ENCODE results near the gene INTS11.
"Not testable (repeated sequence)": the region's sequence is repeated elsewhere in the genome, so short reads cannot be mapped to it uniquely, and the experiment has no call there.

The INTS11 gene

DNA sequence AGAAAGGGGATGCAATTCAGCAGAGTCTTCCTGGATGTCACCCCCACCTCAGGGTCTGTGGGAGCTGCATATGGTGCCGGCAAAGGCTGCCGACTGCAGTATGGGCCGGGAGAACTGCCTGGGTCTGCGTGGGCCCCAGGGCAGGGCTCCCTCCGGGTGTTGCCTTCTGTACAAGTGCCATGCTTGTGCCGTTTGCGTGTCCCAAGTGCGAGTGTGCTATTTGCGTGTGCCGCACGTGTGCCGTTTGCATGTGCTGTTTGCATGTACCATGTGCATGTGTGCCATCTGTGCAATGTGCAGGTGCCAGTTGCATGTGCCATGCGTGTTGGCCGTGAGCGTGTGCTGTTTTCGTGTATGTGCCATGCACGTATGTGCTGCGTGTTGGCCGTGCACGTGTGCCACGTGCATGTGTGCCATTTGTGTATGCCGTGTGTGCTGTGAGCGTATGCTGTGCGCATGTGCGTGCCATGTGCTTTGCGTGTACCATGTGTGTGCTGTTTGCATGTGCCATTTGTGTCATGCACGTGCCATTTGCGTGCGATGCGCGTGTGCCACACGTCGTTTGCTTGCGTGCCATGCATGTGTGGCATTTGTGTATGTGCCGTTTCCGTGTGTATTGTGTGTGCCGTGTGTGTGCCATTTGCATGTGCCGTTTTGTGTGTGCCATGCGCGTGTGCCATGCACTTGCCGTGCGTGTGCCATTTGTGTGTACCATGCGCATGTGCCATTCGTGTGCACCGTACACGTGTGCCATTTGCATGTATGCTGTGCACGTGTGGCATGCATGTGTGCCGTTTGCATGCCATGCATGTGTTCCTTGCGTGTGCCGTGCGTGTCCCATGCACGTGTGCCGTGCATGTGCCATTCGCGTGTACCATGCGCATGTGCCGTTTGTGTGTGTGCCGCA is 5.1 kb upstream of the INTS11 start:
- DNase-seq, result no peak

DNA sequence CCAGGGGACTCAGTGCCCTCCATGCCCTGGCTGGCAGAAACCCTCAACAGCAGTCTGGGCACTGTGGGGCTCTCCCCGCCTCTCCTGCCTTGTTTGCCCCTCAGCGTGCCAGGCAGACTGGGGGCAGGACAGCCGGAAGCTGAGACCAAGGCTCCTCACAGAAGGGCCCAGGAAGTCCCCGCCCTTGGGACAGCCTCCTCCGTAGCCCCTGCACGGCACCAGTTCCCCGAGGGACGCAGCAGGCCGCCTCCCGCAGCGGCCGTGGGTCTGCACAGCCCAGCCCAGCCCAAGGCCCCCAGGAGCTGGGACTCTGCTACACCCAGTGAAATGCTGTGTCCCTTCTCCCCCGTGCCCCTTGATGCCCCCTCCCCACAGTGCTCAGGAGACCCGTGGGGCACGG is 3.8 kb upstream of the INTS11 start:
- DNase-seq, result no peak

DNA sequence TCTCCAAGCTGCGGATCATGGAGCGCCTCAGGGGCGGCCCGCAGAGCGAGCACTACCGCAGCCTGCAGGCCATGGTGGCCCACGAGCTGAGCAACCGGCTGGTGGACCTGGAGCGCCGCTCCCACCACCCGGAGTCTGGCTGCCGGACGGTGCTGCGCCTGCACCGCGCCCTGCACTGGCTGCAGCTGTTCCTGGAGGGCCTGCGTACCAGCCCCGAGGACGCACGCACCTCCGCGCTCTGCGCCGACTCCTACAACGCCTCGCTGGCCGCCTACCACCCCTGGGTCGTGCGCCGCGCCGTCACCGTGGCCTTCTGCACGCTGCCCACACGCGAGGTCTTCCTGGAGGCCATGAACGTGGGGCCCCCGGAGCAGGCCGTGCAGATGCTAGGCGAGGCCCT is 2.8 kb upstream of the INTS11 start:
- DNase-seq, result no peak

DNA sequence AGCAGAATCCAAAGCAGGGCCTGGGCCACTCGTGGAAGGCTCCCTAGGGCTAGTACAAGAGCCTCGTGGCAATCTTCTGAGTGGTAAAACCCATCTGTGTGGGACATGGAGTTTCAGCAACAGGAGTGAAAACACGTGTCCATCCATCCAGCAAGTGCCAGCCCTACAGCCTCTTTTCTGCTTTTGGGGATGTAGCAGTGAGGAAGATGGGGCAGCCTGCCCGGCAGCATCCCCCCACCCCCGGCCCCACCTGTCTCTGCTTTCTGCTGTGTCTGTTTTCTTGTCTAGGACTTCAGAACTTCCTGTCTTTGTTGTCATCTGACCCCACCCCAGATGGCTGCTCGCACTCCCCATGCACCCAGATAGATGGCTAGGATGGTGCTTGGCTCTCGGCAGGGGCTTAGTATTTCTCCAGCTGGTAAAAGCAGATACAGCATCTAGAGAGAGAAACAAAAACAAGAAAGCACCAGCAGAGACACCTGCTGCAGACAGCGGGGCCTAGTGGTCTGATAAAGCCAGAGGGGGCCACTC is 1.7 kb upstream of the INTS11 start:
- DNase-seq, result no peak

DNA sequence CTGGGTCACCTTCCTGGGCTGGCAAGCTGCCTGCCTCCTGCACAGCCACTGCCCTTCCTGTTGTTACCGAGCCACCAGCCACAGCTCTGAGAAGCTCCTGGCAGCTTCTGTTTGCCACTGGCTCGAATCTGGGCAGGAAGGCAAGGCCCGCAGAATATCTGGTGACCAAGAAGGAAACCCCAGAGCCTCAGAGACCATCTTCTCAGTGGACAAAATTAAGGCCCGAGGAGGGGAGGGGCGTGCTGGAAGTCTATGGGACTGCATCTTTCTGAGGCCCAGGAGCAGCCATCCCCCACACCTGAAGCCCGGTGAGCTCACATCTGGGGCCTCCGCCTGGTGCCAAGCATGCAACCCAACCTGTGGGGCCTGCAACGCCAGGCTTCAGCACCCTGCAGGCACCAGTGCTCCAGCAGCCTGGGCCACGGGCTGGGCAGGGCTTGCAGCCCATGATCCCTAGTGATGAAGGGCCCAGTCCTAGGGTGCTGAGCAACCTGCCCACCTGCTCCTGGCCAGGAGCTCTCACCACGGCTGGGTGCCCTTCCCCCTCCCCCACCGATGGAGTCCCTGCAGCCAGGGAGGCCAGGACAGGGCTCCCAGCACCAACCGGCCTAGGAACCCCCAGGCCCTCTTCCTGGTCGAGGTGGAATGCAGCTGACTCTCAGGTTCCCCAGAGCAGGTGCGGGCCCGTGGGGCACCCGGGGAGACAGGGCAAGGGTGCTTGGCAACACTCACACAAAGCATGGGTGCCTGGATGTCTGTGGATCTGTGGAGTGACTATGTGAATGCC is 1.0 kb upstream of the INTS11 start:
- DNase-seq, result no peak

DNA sequence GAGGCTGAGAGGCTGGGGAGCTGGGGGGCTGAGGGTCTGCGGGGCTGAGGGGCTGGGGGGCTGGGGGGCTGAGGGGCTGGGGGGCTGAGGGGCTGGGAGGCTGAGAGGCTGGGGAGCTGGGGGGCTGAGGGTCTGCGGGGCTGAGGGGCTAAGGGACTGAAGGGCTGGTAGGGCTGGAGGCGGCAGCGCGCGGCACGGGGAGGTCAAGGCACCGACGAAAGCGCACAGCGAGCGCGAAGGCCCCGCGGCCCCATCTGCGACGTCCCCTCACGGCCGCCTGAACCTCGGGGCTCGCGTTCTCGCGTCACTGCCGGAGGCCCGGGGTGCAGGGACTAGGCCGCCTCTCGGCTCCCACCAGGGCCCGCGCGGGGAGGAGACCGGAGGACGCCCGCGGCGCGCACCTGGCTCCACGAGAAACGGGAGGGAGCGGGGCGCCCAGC is 356 bp downstream of the INTS11 start:
- DNase-seq, result no peak

DNA sequence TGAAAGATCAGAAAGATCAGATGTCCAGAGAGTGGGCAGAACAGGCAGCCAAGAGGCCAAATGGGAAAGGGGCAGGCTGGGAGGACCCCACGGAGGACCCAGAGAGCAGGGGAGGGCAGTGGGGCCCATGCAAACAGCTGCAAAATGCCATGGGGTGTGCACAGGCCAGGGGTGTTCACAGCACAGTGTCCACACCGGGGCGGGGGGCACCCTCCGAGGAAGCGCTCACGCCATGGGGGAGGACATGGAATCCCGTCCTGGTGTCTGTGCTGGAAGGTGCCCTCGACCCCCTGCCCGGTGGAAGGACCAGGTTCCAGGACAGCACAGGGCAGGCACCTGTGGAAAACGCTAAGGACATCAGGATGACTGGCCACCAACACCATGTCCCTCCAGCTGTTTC is 1.5 kb downstream of the INTS11 start:
- DNase-seq, result no peak

DNA sequence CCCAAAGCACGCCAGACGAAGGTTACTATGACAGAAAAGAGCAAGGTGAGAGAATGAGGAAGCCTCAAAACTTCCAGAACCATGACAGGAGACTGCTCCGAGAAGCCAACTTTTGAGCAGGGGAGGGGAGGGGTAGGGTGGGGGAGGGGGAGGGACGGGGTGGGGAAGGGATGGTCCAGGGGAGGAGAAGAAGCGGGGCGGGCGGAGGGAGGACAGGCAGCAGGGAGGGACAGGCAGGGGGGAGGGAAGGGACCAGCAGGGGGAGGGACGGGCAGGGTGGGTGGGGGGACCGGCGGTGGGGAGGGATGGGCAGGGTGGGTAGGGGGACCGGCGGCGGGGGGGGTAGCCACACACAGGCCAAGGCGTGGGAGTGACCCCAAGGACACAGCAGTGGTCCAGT is 2.0 kb downstream of the INTS11 start:
- DNase-seq, result no peak

DNA sequence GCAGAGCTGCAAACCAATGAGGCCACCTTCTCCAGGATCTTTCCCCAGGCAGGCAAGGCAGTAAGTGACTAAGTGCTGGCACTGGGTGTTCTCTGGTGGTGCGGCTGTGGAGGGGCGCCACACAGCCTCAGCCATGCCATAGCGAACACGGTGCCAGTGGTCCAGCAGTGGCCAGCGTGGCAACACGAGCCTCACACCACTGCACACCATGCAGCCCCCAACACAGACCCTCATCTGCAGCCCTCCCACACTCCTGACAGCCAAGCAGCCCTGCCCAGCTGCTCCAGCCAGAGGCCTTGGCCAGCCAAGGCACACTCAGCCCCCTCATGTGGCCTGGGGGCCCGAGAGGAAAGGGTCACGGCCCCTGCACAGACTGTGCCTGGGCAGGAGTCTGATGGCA is 3.0 kb downstream of the INTS11 start:
- no peak for DNase-seq

DNA sequence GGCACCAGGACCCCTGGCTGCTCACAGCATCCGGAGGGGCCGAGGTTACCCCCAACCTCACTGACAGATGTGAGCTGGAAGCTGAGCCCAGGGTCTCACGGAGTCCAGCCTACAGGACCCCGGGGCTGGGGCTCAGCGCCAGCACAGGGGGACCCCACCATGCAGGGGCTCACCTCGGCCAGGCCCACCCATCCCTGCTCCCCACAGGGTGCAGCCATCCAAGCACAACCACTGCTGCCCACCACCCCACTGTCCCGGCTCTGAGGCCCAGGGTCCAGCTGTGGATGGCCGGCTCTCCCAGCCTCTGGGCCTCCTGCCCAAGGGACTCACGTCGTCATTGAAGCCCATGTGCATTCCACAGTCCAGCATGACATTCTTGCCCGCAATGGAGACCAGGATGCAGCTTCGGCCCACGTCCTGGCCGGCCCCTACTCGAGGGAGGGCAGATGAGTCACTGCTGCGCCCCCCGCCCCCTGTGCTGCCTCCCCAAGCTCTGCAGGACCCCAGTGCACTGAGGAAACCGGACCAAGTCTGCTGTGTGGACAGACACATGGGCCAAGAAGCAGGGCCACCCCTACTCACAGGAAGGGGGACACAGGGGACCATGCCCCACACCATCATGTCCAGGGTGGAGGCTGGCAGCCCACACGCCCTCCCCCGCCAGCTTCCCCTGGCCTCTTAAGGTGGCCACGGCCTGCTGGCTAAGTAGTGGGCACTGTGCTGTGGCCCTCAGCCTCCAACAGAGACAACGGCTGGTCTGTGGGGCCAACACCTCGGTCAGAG is 3.6 kb downstream of the INTS11 start:
- DNase-seq, result no peak

DNA sequence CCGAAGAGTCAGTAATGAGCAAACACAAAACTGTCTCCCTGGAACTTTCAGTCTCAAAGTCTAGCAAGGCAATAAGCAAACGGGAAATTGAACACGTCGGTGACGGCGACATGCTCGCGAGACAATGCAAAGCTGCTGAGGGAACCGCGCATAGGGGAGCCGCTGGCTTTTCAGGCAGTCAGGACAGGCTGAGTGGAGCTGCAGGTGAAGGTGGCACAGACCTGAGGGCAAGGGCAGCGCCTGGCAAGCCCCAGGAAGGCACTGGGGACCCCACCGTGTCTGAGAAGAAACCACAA is 4.9 kb downstream of the INTS11 start:
- no peak for DNase-seq

DNA sequence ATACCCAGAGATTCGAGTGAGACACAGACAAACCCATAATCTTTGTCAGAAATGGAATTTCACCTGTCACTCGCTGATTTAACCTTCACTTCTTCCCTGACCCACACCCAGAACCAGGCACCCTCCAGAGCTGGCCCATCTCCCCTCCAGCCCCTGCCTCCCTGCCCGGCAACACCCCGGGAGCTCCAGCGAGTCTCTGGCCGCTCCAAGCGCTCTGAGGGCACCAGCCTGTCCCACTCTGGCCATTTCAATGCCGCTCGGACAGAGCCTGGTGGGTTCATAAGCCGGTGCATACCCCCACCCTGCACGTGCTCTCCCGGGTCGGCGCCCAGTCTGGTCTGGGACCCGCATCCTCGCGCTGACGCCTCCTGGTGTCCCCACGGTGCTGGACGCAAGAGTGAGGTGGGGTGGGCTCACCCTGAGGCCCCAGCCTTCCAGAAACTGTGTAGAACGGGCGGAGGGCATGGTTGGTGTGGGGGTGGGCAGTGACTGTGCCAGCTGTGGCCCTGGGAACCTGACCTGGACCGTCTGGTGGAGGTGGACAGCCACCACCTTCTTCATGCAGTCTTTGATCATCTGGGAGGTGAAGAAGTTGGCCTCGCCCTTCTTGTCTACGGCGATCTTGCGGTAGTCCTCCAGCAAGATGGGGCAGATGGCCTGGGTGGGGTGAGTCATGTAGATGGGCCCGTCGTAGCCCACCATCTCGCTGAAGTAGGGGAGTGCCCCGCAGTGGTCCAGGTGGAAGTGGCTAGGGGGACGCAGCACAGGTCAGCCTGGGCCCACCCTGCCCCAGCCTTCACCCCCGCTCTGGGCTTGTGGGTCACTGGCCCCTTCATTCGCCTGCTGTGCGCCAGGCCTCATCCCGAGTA is 5.4 kb downstream of the INTS11 start:
- DNase-seq, result no peak

DNA sequence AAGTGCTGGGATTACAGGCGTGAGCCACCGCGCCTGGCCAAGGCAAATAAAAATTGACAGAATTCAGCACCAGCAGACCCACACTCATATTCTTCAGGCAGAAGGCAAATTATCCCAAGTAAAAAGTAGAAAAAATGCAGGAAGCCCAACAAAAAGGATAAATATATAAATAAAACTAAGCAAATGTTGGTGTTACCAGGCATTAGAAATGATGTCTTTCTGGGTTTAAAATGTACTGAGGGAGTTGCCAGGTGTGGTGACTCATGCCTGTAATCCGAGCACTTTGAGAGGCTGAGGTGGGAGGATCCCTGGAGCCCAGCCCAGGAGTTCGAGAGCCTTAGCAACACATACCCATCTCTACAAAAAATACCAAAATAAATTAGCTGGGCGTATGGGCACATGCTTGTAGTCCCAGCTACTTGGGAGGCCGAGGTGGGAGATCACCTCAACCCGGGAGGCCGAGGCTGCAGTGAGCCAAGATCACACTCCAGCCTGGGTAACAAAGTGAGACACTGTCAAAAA is 6.3 kb downstream of the INTS11 start:
- DNase-seq, result peak; percentile 82

DNA sequence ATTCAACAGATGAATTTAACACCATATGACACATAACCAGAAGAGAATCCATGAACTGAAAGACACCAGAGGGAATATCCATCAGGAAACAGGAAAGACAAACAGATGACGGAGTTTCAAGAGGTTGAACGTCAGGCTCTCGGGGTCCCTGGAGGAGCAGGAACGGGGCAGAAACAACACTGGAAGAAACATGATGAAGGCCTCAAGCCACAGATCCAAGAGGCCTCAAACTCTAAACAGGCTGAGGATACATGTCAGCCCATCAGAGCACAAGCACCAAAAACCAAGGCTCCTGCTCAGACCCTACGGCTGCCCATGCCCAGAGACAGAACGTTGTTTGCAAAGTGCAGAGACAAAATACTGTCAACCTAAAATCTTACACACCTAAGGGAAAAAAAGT is 7.0 kb downstream of the INTS11 start:
- DNase-seq, result no peak

DNA sequence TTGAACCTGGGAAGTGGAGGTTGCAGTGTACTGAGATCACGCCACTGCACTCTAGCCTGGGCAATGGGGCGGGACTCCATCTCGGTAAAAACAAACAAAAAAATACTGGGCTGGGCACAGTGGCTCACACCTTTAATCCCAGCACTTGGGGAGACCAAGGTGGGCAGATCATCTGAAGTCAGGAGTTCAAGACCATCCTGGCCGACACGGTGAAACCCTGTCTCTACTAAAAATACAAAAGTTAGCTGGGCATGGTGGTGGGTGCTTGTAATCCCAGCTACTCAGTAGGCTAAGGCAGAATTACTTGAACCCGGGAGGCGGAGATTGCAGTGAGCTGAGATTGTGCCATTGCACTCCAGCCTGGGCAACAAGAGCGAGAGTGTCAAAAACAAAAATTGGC is 8.3 kb downstream of the INTS11 start:
- not testable (repeated sequence) for DNase-seq

DNA sequence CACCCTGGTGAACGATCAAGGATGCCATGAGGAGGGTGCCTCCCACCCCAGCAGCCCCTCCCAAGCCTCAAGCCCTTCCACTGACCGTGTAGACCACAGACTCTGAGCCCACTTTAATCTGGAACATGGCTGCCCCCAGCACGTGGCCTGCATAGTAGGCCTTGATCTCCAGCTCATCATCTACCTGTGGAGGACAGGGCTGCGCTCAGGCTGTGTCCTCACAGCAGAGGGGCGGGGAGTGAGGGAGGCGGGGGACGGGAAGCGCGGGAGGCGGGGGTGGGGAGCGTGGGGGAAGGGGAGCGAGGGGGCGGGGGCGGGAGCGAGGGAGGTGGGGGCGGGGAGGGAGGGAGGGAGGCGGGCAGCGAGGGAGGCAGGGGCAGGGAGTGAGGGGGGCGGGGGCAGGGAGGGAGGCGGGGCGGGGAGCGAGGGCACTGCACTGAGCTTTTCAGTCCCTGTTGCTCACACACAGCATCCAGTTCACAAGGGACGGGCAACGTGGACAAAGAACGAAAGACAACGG is 9.0 kb downstream of the INTS11 start:
- no peak for DNase-seq

DNA sequence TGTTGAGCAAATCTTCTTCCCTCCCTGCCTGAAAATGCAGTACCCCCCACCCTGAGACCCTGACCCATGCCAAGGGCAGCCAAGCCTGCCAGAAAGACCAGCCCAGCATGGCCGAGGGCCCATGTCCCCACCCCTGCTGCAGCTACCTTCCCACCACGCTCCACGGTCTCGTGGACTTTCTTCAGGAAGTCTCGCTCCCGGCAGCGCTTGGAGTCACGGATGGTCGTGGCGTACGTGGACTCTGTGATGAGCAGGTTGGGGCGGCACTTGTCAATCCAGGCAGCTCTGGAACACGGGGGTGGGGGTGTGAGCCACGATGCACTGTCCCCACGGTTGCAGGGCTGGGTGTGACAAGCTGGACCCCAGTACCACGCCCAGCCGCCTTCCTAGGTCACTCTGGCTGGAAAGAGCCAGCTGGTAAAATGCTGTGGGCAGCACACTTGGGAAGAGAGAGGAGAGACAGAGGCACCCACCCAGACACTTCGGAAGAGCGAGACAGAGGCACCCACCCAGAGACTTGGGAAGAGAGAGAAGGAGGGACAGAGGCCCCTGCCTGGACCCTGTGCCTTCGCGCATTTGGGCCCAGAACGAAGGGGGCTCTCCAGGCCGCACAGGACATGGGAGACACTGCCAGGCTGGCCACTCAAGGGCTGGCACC is 9.7 kb downstream of the INTS11 start:
- no peak for DNase-seq

DNA sequence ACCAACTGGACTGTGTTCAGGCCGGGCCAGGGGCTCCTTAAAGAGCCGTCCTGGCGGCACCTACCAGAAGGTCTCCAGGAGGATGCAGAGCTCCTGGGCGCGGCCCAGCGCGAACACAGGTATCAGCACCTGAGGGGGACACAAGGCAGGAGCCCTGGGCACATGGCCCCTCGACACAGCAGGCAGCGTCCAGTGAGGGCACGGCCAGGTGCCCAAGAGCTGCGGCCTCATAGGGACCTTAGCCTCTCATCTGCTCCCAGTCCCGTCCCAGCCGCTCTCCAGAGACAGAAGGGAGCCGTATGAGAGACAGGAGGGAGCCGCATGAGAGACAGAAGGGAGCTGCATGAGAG is 10.2 kb downstream of the INTS11 start:
- DNase-seq, result no peak

DNA sequence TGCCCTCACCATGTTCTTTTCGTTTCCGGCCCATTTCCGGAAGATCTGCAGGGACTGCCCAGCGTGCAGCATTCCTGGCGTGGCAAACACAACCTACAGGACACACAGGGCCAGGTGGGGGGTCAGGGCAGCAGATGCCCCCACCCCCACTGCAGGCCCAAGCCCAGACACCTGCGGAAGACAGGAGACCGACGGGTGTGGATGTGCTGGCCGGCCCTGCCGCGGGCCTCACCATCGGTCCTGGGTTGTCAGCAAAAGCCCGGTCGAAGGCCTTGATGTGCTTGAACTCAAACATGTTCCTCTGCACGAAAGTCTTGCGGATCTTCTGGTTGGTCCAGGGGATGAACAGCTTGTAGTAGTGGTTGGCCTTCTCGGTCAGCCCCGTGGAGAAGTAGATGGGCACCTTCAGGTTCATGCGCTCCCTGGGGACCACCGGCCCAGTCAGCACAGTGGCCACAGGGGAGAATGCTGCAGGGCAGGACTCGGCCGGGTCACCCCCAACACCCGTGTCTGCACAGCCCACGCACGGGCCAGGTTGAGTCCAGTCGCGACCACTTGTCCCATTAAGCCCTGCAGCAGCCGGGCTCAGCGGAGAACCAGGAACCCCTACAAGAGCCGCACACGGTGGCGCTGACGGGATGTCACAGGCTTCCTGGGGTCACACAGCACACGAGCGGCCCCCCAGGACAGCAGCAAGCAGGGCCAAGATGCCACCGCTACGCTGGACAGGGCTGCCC is 10.8 kb downstream of the INTS11 start:
- no peak for DNase-seq

DNA sequence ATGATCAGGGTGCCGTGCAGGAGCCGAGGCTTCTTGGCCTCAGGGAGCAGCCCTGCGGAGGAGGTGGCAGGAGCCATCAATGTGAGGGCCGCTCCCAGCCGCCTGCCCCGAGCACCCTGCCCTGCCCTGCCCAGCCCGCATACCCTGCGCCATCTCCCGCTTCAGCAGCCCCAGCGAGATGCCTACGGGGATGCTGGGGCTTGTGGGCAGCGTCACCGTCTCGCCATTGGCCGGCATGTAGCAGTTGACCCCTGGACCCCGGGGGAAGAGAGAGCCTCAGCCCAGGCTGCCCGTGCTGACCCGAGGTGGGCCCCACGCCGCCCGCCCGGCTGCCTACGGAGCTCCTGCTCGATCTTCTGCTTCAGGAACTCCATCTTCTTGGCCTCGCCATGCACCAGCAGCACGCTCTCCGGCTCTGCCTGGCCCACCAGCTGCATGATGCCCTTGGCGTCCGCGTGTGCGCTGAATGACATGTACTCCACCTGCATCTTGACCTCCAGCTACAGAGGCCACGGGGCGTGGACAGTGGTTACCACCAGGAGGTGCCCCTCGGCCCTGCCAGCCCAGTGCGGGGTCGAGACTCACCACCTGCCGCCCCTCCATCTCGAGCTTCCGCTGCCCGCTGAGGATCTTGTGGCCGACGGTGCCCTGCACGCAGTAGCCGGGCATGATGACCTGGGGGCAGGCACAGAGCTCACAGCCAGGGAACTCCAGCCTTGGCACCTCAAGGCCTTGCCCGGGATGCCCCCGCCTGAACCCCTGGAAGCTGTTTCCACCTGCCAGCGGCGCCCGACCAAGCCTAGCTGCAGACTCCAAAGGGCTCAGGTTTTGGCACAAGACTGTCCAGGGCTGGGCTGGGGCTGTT is 11.8 kb downstream of the INTS11 start:
- DNase-seq, result no peak

All from right hindlimb (tissue), 1 donor.